ENCODE data around the gene KRR1.
"Not testable (repeated sequence)": the region's sequence is repeated elsewhere in the genome, so short reads cannot be mapped to it uniquely, and the experiment has no call there.

KRR1 gene

DNA sequence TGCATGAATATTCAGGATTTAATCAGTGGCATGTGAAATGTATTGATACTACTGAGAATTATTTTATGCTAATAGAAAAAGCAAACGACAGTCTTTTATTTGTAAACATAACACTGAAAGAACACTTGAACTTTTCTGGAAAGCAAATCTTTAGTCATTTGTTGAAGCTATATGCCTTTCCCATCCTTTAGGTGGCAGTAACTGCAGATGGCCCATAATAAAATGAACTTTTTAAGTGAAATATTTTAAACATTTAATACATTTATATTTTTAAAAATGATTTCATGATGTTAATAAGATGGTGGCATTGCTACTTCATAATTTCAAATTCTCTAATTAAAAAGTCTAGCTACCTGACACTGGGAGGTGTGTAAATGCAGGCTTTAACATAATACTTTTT is 13.9 kb upstream of the KRR1 start:
- DNase-seq (ENCODE audit: low read depth, low spot score) = no peak

DNA sequence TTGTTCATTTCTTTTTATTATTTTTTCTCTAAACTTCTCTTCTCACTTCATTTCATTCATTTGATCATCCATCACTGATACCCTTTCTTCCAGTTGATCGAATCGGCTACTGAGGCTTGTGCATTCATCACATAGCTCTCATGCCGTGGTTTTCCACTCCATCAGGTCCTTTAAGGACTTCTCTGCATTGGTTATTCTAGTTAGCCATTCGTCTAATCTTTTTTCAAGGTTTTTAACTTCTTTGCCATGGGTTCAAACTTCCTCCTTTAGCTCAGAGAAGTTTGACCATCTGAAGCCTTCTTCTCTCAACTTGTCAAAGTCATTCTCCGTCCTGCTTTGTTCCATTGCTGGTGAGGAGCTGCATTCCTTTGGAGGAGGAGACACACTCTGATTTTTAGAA is 10.7 kb upstream of the KRR1 start:
- DNase-seq (ENCODE audit: low read depth, low spot score) = not testable (repeated sequence)

DNA sequence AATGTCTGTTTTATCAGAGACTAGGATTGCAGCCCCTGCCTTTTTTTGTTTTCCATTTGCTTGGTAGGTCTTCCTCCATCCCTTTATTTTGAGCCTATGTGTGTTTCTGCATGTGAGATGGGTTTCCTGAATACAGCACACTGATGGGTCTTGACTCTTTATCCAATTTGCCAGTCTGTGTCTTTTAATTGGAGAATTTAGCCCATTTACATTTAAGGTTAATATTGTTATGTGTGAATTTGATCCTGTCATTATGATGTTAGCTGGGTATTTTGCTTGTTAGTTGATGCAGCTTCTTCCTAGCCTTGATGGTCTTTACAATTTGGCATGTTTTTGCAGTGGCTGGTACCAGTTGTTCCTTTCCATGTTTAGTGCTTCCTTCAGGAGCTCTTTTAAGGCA is 9.8 kb upstream of the KRR1 start:
- not testable (repeated sequence) for DNase-seq (ENCODE audit: low read depth, low spot score)

GRCh38 chr12:75509621-75510020 is 1.8 kb downstream of the KRR1 start:
- no peak for DNase-seq (ENCODE audit: low read depth, low spot score)

- DNase-seq (ENCODE audit: low read depth, low spot score) = no peak
Measured at GRCh38 chr12:75508159-75508558, 3.2 kb downstream of the KRR1 start.

DNA sequence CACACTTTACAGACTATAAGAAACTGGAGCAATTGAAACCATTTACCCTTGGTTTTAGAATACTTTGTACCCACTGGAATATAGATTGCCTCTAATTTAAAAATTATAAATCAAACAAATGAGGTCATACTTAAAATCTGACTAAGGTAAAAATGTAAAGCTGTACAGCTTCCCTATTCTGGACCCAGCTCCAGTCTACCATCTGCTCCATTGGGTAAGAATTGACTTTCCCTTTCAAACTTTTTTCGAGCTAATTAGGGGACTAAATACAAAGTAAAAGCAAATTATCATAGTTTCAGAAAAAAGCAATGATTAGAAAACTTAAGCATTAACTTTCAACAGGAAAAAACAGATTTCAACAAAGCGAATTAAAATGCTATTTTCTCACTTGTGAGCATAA is 4.3 kb downstream of the KRR1 start:
- DNase-seq (ENCODE audit: low read depth, low spot score) = no peak

DNA sequence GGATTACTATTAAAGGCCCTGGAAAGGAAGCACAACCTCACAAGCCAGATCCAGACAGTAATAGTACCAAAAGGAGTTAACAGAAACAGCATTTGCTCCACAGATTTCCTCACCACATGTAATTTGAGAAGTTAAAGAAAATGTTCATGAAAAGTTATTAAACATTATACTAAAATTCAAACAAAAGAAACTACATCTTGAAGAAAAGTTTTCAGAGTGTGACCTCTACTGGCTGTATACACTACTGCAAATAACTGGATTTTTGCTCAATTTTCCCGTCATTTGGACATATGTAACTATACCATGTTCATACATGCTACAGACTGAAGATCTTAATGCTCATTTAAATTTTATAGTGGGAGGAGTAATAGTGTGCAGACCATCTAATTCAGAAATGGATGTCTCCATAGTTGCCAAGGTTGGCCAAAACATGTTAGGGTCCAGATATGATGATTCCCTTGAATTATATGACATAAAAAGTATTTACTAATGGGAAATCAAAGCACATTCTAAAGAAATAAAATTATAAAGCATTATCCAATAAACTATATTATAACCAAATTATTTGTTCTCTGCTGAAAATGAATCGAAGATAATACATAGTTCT is 5.6 kb downstream of the KRR1 start:
- no peak for DNase-seq (ENCODE audit: low read depth, low spot score)

DNA sequence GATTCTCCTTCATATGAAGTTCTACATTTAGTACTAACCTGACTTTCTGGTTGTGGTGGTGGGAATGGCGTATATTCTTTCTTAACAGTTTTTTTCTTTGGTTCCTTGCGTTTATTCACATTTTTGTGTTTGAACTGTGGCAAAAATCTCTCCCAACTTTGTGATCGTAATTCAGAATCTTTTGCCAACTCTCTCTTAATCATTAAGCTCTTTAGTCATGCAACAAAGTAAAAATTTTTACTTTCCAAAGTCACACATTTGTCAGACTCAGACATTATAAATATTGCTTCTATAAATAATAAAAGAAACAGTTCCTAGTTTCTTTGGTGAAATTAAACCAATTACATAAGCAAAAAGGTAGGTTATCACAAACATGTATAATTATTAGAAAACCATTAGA is 7.5 kb downstream of the KRR1 start:
- no peak for DNase-seq (ENCODE audit: low read depth, low spot score)

- DNase-seq (ENCODE audit: low read depth, low spot score) = no peak
Measured at GRCh38 chr12:75503459-75503858, 8.0 kb downstream of the KRR1 start.

DNA sequence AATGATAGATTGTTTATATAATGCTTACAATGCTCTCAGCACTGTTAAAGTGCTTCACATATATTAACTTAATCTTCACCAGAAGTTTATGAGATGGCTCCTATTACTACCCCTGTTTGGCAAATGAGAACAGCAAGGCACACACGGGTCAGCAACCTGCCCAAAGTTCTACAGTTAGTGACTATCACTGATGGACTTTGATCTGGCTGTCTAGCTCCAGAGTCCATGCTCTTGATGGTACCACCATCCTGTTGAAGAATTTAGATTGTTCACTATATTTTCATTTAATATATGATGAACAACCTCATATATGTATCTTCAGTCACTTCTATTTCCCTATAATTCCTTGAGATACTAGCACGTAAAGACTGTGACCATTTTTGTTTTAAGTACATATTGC is 20.2 kb downstream of the KRR1 start:
- DNase-seq (ENCODE audit: low read depth, low spot score) = no peak

DNA sequence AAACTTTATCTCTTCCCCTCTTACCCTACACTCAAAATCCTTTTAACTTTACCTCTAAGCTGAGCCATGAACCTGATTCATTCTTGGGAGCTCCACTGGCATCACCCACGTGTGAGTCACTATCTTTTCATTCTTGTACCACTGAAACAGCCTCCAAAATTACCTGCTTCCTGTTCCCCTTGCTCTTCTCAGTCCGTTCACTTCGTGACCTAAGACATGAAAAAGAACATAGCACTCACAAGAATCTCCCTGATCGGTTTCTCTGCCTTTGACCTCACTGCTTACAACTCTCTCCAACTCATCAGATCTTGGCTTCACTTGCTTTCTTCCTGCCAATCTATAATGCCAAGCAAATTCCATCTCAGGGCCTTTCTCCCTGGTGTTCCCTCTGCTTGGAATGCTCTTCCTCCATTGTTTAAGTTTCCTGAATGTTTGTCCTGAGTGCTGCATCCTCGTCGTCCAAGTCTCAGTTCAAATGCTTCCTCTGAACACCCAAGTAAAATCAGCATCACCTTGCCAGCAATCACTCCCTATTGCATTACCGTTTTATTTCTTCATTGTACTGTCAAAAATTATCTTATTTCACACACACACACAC is 21.7 kb downstream of the KRR1 start:
- no peak for DNase-seq (ENCODE audit: low read depth, low spot score)

GRCh38 chr12:75489187-75489586 is 22.2 kb downstream of the KRR1 start:
- DNase-seq (ENCODE audit: low read depth, low spot score) = no peak

GRCh38 chr12:75488553-75488952 is 22.9 kb downstream of the KRR1 start:
- DNase-seq (ENCODE audit: low read depth, low spot score) = peak; percentile 54

DNA sequence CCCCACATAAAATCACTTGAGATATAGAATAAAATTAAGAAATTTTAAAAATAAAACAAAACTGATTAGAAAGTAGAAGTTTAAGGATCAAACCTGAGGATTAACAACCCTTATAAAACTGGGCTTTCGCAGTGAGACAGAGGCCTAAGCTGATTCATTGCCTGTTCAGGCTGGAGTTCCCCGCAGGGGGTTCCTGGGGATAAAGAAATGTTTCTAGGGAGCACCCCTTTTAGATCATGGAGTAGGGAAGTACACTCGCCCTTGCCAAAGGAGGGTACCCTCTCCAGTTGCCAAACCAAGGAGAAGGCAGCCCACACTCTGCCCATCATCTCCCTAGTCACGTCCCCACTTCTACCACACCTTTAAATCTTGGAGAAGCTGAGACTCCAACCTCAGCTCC is 24.1 kb downstream of the KRR1 start:
- no peak for DNase-seq (ENCODE audit: low read depth, low spot score)

DNA sequence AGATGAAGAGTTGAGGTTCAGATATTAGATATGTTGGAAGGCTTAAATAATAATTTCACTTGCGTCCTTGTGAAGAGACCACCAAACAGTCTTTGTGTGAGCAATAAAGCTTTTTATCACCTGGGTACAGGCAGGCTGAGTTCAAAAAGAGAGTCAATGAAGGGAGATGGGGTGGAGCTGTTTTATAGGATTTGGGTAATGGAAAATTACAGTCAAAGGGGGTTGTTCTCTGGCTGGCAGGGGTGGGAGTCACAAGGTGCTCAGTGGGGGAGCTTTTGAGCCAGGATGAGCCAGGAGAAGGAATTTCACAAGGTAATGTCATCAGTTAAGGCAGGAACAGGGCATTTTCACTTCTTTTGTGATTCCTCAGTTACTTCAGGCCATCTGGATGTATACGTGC is 27.0 kb downstream of the KRR1 start:
- peak; percentile 13 for DNase-seq (ENCODE audit: low read depth, low spot score)

GRCh38 chr12:75483431-75483830 is 28.0 kb downstream of the KRR1 start:
- no peak for DNase-seq (ENCODE audit: low read depth, low spot score)

DNA sequence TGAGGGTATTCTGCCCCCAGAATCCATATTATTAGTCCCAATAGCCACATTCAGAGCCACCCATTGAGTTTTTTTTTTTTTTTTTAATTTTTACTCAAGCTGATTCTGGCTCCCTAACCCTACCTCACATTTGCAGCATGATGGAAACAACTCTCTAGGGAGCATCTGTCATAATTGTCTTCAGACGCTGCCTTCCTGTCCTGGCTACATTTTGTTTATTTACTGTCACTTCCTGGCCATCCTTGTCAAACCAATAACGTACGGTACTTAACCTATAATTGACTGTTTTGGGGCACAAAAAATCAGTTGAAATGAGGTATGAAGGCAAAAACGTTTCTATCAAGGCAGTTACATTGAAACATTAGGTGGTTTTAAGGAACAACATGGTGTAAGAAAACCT is 28.8 kb downstream of the KRR1 start:
- no peak for DNase-seq (ENCODE audit: low read depth, low spot score)

DNA sequence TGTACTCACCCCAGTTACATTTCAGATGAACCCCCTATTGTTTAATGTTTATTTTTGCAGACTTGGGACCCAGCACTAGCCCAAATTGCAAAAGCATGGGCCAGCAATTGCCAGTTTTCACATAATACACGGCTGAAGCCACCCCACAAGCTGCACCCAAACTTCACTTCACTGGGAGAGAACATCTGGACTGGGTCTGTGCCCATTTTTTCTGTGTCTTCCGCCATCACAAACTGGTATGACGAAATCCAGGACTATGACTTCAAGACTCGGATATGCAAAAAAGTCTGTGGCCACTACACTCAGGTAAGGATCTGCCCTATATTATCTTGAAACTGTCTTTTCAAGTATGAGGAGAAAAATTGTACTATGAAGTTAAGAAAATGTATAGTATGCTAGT is 29.6 kb downstream of the KRR1 start:
- no peak for DNase-seq (ENCODE audit: low read depth, low spot score)

GRCh38 chr12:75481013-75481705 is 30.2 kb downstream of the KRR1 start:
- DNase-seq (ENCODE audit: low read depth, low spot score) = no peak

GRCh38 chr12:75480469-75480949 is 30.9 kb downstream of the KRR1 start, which contains the start of gene GLIPR1:
Gene GLIPR1, plus strand, starts transcription at chr12:75480755. Its CDS starts 126 bp downstream, at chr12:75480881.
- DNase-seq (ENCODE audit: low read depth, low spot score) = peak; percentile 19

DNA sequence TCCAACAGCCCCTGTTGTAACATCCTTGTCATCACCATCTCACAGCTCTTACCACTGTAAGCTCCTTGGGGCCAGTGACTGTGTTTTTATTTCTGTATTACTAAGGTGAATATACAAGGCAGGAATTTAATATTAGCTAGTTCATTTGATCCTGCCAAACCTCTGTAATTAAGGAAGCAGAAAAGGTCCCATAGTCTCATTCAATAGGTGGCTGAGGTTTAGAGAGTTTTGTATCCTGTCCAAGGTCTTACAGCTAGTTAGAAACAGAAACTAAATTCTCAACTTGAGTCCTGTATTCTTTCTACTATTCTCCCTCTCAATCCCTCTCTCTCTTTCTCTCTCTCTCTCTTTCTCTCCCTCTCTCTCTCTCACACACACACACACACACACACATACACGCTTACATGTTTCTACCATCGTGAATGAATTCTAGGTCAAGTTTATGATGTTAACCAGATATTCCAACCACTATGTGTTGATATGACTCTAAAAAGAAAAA is 31.4 kb downstream of the KRR1 start:
- DNase-seq (ENCODE audit: low read depth, low spot score) = no peak

- DNase-seq (ENCODE audit: low read depth, low spot score) = no peak
Measured at GRCh38 chr12:75478116-75478794, 33.2 kb downstream of the KRR1 start.
